ENCODE measurements around the gene LDLRAD4.

DNA sequence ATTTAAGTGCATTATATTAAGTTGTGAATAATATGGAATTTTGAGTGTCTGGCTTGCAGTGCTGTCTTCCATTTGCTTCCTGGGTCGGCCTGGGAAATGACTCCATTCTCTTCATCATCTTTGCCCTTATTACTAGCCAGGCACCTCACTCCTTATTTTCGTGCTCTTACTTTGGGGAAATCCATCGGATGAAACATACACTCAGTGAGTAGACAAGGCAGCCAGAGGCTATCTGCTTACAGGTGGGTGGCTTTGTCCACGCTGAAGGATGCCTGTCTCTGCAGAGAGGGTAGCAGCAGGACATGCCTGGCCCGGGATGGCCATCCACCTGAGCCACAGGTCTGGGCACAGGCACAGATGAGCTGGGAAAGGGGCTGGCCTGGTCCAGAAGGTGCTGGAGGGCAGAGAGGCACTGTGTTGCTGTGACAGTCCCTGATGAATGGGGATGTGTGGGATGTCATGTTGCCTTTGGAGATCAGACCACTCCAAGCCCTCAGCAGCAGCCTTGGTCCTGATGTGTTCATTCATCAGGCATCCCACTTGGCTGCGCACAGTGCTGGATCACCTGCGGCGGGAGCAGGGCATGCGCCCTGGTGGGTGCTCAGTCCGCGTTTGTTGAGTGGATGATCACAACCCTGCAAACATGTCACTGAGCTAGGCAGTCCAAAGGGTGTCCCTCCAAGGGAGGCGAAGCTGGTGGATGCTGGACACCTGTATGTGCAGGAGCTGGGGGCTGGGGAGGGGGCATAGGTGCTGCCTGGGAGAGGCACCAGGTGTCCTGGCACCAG, 236.0 kb downstream of the LDLRAD4 start:
- TF ChIP-seq, protein P1, sequence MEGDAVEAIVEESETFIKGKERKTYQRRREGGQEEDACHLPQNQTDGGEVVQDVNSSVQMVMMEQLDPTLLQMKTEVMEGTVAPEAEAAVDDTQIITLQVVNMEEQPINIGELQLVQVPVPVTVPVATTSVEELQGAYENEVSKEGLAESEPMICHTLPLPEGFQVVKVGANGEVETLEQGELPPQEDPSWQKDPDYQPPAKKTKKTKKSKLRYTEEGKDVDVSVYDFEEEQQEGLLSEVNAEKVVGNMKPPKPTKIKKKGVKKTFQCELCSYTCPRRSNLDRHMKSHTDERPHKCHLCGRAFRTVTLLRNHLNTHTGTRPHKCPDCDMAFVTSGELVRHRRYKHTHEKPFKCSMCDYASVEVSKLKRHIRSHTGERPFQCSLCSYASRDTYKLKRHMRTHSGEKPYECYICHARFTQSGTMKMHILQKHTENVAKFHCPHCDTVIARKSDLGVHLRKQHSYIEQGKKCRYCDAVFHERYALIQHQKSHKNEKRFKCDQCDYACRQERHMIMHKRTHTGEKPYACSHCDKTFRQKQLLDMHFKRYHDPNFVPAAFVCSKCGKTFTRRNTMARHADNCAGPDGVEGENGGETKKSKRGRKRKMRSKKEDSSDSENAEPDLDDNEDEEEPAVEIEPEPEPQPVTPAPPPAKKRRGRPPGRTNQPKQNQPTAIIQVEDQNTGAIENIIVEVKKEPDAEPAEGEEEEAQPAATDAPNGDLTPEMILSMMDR (IDR thresholded peaks at IDR 0.05), result no peak
- no peak for TF ChIP-seq POLR2A (IDR thresholded peaks at IDR 0.05)

Data from lower leg skin (tissue), 3 donors.